MM.1S (cell line): Measurements from ENCODE around the gene CSNK2A3.

Source experiments
- CTCF ChIP-seq: fragments of 300-600 bp; sonication (generic); IDR thresholded peaks from 2 replicates; pipeline ENCODE4 v1.5.1; 2016; ENCODE audit warnings: antibody characterized with exemption, low read length, mixed read lengths
- EZH2 ChIP-seq: fragments of 300-600 bp; sonication (generic); optimal IDR thresholded peaks from 2 replicates; pipeline ENCODE3; 2017; ENCODE audit warnings: low read depth, mild to moderate bottlenecking, antibody characterized with exemption, low read length, mixed read lengths
- EZH2phosphoT487 ChIP-seq: fragments of 300-600 bp; sonication (generic); IDR thresholded peaks from 2 replicates; pipeline ENCODE4 v1.6.1; 2018; ENCODE audit warnings: antibody characterized with exemption, low read length

- TF ChIP-seq CTCF: no peak
- no peak for TF ChIP-seq EZH2
- no peak for TF ChIP-seq EZH2phosphoT487
Measured at GRCh38 chr11:11308249-11308648, 44.8 kb downstream of the CSNK2A3 start.
